ENCODE results near the gene KRTAP10-8.

DNA sequence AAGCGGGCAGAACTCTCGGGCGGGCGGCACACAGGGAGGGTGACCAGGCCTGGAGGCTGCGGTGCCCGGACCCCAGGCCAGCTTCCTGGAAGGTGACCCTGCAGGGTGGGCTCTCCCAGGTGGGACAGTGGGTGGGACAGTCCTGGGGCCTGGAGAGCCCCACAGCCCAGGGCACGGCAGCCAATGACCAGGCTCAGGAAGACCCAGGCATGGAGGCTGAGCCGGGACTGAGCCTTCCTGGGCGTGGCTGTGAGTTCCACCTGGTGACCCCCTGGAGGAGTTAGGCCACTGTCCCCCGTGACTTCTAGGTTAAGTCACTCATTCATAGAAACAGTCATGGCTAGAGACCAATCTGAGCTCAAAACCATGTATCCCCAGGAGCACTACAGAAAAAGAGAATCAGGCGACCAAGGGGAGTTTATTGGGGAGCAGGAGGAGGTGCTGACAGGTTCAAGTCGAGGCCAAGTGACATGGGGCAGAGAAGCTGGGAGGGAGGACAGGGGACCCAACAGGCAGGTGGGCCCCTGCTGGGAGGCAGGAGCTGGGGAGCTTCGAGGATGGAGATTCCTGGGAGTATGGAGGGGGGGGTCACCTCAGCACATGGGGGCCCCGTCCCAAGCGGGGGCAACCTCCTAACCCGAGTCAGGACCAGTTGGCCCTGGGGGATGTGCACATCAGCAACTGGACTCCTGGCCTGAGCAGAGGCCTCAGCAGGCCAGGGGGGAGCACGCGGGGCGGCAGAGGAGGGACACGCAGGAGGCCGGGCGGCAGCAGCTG lies 32.6 kb upstream of the KRTAP10-8 start:
- TF ChIP-seq, protein P1, sequence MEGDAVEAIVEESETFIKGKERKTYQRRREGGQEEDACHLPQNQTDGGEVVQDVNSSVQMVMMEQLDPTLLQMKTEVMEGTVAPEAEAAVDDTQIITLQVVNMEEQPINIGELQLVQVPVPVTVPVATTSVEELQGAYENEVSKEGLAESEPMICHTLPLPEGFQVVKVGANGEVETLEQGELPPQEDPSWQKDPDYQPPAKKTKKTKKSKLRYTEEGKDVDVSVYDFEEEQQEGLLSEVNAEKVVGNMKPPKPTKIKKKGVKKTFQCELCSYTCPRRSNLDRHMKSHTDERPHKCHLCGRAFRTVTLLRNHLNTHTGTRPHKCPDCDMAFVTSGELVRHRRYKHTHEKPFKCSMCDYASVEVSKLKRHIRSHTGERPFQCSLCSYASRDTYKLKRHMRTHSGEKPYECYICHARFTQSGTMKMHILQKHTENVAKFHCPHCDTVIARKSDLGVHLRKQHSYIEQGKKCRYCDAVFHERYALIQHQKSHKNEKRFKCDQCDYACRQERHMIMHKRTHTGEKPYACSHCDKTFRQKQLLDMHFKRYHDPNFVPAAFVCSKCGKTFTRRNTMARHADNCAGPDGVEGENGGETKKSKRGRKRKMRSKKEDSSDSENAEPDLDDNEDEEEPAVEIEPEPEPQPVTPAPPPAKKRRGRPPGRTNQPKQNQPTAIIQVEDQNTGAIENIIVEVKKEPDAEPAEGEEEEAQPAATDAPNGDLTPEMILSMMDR (IDR thresholded peaks at IDR 0.05), result no peak
- no peak for TF ChIP-seq EZH2 (IDR thresholded peaks at IDR 0.05)
- TF ChIP-seq EZH2phosphoT487 (IDR thresholded peaks at IDR 0.05), result no peak
